HEK293T (cell line): Measurements from ENCODE around the gene HIVEP2.

Experiments used
- CTBP1 ChIP-seq: fragments of 450-650 bp; IDR thresholded peaks from 2 replicates; pipeline ENCODE4 v1.6.1; 2016; ENCODE audit warnings: borderline replicate concordance
- ELF4 ChIP-seq: fragments of 450-650 bp; IDR thresholded peaks from 2 replicates; pipeline ENCODE4 v1.6.1; 2017; ENCODE audit warnings: antibody characterized with exemption
- L3MBTL2 ChIP-seq: fragments of 450-650 bp; conservative IDR thresholded peaks from 2 replicates; pipeline ENCODE4 v1.6.1; 2016; ENCODE audit warnings: mild to moderate bottlenecking
- NFRKB ChIP-seq: fragments of 450-650 bp; IDR thresholded peaks from 2 replicates; pipeline ENCODE4 v1.6.1; 2016; ENCODE audit warnings: mild to moderate bottlenecking, moderate library complexity
- SP1 ChIP-seq: fragments of 450-650 bp; IDR thresholded peaks from 2 replicates; pipeline ENCODE4 v1.6.1; 2017
- SUZ12 ChIP-seq: fragments of 450-650 bp; IDR thresholded peaks from 2 replicates; pipeline ENCODE4 v1.6.1; 2016; ENCODE audit warnings: mild to moderate bottlenecking

GRCh38 chr6:142707255-142707654 lies 237.7 kb downstream of the HIVEP2 start:
- TF ChIP-seq NFRKB (no peak), SP1 (no peak), ELF4 (no peak), CTBP1 (no peak), SUZ12 (no peak), L3MBTL2 (no peak)
